HG03469 (cell line): Measurements from ENCODE around the gene CEP85L.

ENCODE experiments used
- ATAC-seq: cut with Tn5 transposase; IDR thresholded peaks from one replicate; pipeline ENCODE4 v1.9.1; 2021; ENCODE audit warnings: mild to moderate bottlenecking, moderate library complexity, moderate number of reproducible peaks; ENCODE audit not compliant: unreplicated experiment

Gene CEP85L

DNA sequence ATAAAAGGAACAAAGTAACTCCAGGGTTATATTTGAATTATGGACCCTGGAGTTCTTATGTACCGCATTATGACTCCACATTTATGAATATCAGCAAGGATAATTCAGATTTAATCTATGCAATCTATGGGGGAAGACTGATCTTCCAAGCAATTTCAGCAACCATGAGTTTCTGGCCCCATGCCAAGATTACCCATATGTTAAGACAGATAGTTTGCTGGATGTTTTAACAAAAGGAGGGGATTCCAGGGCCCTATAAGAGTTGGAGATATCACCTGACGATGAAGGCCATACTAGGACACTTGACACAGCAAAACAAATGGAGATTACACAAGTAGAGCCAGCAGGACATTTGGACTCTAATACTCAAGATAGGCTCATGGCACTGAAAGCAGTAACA lies 149.2 kb downstream of the CEP85L start:
- no peak for ATAC-seq

DNA sequence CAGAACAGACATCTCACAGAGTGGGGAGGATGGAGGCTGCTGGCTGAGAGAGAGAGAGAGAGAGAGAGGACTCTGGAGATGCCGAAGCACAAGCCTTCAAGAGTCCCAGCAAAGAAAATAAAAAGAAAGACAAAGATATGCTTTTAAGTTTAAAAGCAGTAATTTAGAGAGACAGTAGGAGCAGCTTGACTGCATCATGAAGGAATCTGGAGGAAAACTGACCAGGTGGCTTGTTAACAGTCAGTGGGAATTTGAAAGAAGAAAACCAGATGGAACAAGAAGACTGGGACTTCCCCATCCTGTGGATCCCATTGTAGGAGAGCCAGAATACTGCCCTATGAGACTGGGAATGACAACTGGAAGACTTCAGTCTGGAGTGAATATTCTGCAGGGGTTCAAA lies 149.6 kb downstream of the CEP85L start:
- ATAC-seq, result no peak

- no peak for ATAC-seq
Measured at GRCh38 chr6:118501099-118501498, 150.3 kb downstream of the CEP85L start.

DNA sequence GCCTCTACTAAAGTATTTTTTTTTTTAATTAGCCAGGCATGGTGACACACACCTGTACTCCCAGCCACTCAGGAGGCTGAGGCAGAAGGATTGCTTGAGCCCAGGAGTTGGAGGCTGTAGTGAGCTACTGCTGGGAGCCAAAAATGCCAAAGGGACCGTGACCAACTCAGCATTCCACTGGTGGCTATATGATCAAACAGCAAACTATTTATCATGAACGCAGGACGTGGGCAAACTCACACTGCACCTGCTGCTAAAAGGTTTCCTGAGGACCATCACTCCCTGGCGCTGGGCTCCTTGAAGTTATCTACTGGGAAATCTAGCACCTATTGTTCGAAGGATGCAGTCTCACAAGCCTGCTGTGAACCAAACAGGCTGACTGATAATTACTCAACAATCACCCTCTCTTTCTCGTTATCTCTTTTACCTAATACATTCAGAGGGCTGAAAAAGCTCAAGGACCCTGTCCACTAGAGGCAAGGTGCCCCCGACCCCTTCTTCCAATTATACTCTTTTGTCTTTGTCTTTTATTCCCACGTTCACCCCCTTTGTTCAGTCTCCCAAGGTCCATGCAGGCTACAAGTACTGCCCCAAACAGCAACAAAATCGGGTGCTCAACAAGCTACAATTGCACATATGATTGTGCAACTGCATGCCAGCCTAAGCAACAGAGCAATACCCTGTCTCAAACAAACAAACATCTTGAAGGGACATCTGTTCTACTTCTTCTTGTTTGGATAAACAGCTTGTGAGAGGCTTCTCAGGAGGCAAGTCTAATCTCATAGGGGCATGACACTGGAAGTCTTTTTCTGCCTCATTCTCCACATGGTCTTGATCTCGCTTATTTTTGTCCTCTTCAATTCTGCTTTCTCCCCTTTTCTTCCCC lies 151.0 kb downstream of the CEP85L start:
- ATAC-seq, result no peak

GRCh38 chr6:118495485-118496280 lies 155.7 kb downstream of the CEP85L start:
- ATAC-seq, result no peak

GRCh38 chr6:118494091-118494490 lies 157.3 kb downstream of the CEP85L start:
- no peak for ATAC-seq

GRCh38 chr6:118489990-118490389 lies 161.4 kb downstream of the CEP85L start:
- no peak for ATAC-seq

DNA sequence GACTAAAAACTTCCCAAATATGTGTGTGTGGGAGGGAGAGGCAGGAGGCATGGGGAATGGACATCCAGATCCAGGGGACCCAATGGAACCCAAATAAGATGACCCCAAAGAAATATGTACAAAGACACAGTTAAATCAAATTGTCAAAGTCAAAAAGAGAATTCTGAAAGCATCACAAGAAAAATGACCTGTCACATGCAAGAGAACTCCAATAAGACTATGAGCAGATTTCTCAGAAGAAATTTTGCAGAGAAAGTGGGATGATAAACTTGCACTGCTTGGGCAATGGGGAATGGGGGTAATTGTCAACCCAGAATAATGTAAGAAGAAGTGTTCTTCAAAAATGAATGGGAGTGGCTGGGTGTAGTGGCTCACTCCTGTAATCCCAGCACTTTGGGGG lies 162.8 kb downstream of the CEP85L start:
- ATAC-seq, result no peak

DNA sequence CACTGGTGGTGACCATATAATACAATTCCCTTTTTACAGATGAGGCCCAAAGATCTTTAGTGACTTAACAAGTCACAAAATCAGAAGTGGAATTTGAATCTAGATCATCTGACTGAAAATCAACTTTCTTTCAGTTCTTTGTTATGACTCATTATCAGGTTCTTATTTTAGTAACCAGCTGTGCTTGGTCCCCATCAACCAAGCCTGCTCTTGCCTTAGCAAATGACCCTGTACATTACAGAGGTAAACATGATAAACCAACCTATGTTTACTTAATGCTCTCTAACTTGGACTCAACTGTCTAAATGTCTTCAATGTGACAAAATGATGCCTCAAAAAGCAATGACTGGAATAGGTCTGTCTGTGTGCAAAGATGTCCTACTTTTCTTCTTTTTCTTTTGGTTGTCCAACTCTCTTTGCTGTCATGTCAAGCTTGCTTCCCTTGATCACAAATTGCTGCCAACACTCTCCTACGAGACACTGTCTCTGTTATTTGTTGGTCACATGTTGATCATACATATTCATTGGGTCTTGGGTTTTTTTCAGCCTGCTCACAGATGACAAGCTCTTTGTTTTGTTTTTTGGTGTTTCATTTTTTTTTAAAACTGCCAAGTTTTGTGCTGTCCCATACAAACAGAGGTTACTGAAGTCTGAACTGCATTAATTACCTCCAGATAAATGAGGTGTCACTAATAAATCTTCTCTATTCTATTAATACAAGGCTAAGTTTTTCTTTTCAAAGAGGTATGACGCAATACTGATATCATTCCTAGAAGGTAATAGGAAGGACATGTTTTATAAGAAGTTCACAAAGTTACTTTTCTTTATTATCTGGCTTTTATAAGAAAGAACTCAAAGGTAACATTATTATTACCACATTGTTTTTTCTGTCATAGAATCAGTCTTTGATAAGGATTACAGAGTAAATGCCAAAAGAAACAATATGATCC lies 165.5 kb downstream of the CEP85L start:
- ATAC-seq, result peak; percentile 91

DNA sequence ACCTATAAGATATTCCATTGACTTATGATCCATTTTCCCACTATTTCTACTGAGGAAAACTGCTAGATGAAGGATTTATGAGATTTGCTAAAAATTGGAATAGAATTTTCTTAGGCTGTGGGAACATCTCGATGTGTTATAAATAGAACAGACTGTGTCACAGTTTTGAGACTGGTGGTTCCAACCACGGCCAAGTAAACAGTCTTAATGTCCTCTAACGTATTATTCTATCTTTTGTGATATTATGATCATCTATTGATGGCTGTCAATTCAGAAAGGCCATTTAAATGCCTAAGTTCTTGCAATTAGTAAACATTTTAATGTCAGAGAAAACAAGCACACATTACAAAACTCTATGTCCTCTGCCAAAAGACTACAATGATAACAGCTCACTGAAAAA lies 174.8 kb downstream of the CEP85L start:
- ATAC-seq, result no peak

DNA sequence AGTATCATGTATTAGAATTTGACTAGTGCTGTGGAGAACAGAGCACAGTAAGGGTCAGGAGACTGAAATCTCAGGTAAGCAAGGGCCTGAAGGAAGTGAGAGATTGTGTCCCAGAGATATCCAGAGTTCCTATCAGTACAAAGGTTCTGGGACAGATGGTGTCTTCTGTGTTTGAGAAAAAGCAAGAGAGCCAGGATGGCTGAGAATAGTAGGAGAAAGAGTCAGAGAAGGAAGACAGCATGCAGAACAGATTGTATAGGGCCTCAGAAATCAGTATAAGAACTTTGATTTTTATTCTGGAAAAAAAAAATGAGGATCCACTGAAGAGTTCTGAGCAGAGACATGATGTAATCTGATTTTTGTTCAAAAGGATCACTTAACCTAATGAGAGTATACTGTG lies 178.1 kb downstream of the CEP85L start:
- no peak for ATAC-seq

DNA sequence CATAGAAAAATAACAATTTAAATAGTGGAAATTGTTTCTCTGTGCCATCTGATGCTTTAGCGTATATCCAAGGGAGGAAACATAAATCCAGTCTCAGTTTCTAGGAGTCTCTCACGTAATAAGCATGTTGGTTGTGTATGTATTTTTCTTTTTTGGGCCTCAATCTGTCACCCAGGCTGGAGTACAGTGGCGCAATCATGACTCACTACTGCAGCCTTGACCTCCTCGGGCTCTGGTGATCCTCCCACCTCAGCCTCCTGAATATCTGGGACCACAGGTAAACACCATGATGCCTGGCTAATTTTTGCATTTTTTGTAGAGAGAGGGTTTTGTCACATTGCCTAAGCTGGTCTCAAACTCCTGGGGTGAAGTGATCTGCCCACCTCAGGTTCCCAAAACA lies 181.9 kb downstream of the CEP85L start:
- ATAC-seq, result no peak

- no peak for ATAC-seq
Measured at GRCh38 chr6:118468682-118469465, 182.5 kb downstream of the CEP85L start.

GRCh38 chr6:118467181-118467580 lies 184.2 kb downstream of the CEP85L start:
- no peak for ATAC-seq

DNA sequence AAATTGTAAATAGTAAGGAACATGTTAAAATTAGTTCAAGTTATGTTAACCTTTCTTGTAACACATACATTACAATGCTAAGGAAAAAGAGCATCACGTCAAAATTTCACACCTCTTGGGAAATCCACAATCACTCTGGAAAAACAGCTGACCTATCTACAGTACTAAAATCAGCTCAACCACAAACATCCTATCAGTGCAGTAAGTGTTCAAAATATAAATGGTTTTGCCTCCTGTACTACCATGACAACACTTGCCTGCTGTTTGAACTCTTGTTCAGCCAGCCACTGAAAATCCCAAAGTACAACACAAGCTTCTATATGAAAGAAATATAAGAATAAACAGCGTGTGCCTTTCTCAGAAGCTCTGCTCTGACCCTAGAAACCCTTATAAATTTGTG lies 186.8 kb downstream of the CEP85L start:
- no peak for ATAC-seq

DNA sequence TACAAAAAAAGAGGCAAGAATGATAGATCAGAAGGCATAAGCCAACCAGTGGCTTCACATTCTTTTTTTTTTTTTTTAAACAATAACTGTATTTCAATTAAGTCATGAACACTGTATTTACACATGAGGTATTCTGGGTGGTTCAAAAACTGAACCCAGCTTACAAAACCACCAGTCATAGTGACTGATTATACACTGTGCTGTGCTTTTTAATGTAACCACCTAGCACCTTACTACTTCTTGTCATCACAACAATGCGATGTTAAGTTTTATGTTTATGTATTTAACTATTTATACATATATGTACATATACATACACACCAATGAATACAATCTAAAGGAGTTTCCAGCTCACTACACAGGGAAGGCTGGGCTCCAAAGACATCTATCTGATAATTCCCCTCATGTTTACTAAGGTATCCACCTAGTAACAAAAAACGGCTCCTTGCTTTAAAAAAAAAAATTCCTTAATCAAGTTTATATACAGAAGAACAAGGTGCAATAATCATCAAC lies 190.4 kb downstream of the CEP85L start:
- ATAC-seq, result no peak

DNA sequence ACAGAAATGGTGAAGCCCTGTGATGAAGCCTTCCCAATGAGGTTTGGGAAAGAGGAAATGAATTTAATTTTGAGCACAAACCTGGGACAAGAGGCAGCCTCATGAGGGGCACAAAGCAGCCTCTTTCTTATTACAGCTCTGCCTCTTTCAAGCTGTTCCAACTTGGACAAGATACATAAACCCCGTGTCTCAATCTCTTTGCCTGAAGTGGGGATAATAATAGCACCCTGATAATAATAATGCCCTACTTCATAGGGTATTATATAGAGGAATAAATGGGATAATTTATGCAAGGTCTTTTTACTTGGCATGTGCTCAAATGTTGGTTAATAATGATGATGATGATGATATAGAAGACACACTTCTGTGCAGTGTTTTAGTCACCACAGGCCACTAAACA lies 194.4 kb downstream of the CEP85L start:
- no peak for ATAC-seq

GRCh38 chr6:118451839-118452238 lies 199.6 kb downstream of the CEP85L start:
- ATAC-seq, result no peak

DNA sequence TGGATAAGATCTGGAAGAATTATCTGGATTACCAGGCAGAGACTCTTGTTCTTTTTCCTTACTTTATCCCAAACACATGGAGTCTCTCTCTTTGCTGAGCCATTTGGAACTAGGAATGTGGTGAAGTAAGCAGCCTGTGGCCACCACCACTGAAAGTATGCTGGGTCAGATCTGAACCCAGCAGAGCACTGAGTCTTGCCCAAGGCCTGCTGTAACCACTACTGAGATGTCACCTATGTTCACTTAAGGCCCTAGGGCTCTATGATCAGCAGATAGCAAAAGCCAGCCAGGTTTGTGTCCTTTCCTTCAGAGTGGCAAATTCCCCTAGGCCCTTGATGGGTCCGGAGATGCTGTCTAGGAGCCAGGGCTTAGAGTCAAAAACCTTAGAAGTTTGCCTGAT lies 206.6 kb downstream of the CEP85L start:
- no peak for ATAC-seq

GRCh38 chr6:118436482-118436881 lies 214.9 kb downstream of the CEP85L start:
- no peak for ATAC-seq
